Measurements from ENCODE around the gene TSPAN9.

The TSPAN9 gene

GRCh38 chr12:3280967-3281366 lies 203.8 kb downstream of the TSPAN9 start:
- DNase-seq (ENCODE audit: extremely low read depth, low read depth): no peak
- no peak for TF ChIP-seq CTCF (IDR thresholded peaks at IDR 0.05; ENCODE audit: low read depth, low read length)

- no peak for DNase-seq (ENCODE audit: extremely low read depth, low read depth)
- TF ChIP-seq CTCF (IDR thresholded peaks at IDR 0.05; ENCODE audit: low read depth, low read length): no peak
Observed at GRCh38 chr12:3281588-3282383, 204.6 kb downstream of the TSPAN9 start.

- no peak for TF ChIP-seq CTCF (IDR thresholded peaks at IDR 0.05; ENCODE audit: low read depth, low read length)
- no peak for DNase-seq (ENCODE audit: extremely low read depth, low read depth)
Observed at GRCh38 chr12:3282384-3282670, 205.1 kb downstream of the TSPAN9 start.

GRCh38 chr12:3283137-3283680 lies 206.0 kb downstream of the TSPAN9 start:
- no peak for DNase-seq (ENCODE audit: extremely low read depth, low read depth)
- TF ChIP-seq CTCF (IDR thresholded peaks at IDR 0.05; ENCODE audit: low read depth, low read length): no peak

GRCh38 chr12:3284405-3284804 lies 207.2 kb downstream of the TSPAN9 start:
- no peak for DNase-seq (ENCODE audit: extremely low read depth, low read depth)
- TF ChIP-seq CTCF (IDR thresholded peaks at IDR 0.05; ENCODE audit: low read depth, low read length): no peak

GRCh38 chr12:3285570-3285969 lies 208.4 kb downstream of the TSPAN9 start:
- no peak for TF ChIP-seq CTCF (IDR thresholded peaks at IDR 0.05; ENCODE audit: low read depth, low read length)
- DNase-seq (ENCODE audit: extremely low read depth, low read depth): no peak

GRCh38 chr12:3288690-3289089 lies 211.5 kb downstream of the TSPAN9 start:
- no peak for DNase-seq (ENCODE audit: extremely low read depth, low read depth)
- TF ChIP-seq CTCF (IDR thresholded peaks at IDR 0.05; ENCODE audit: low read depth, low read length): no peak
